H1 (cell line): ENCODE measurements around the gene CACFD1. TPM values are rescaled to one million over a fixed set of nuclear protein-coding genes. Genes with fewer than 3 reads are reported as not detected.

Source experiments
- CBX5 ChIP-seq: fragments of 300-800, 300-1000 bp; sonication (generic); IDR thresholded peaks from 2 replicates; pipeline ENCODE4 v1.7.1; 2016; ENCODE audit warnings: antibody characterized with exemption, low read length, low read depth
- GABPA ChIP-seq: IDR thresholded peaks from 2 replicates; pipeline ENCODE4 v1.6.1; 2011; ENCODE audit warnings: mild to moderate bottlenecking, low read length, moderate library complexity, borderline replicate concordance; ENCODE audit not compliant: insufficient read depth
- GTF2F1 ChIP-seq: IDR thresholded peaks from 2 replicates; pipeline ENCODE4 v1.6.1; 2012; ENCODE audit warnings: low read depth, low read length, improper control_type of control experiment, borderline replicate concordance
- JUND ChIP-seq: IDR thresholded peaks from 2 replicates; pipeline ENCODE4 v1.6.1; 2011; ENCODE audit warnings: mild to moderate bottlenecking, improper control_type of control experiment, low read length
- KDM4A ChIP-seq: IDR thresholded peaks from one replicate; pipeline ENCODE4 v1.7.1; 2012; ENCODE audit warnings: low read depth, mild to moderate bottlenecking, moderate library complexity, low read length, inconsistent platforms; ENCODE audit not compliant: severe bottlenecking
- RXRA ChIP-seq: IDR thresholded peaks from 2 replicates; pipeline ENCODE4 v1.6.1; 2011; ENCODE audit warnings: low read depth, mild to moderate bottlenecking, low read length, moderate library complexity; ENCODE audit not compliant: insufficient read depth
- SIN3A ChIP-seq, 2 experiments: IDR thresholded peaks in 1 of 2; conservative IDR thresholded peaks in 1 of 2; 2 replicates each; pipeline ENCODE4 v1.6.1; 2011 to 2012; ENCODE audit warnings: low read length in 2 of 2, improper control_type of control experiment in 1 of 2, low read depth in 1 of 2, mild to moderate bottlenecking in 1 of 2
- SP1 ChIP-seq: IDR thresholded peaks from 2 replicates; pipeline ENCODE4 v1.6.1; 2011; ENCODE audit warnings: low read depth, low read length
- SP2 ChIP-seq: IDR thresholded peaks from 2 replicates; pipeline ENCODE4 v1.6.1; 2012; ENCODE audit warnings: mild to moderate bottlenecking, low read length, inconsistent platforms
- TAF1 ChIP-seq: IDR thresholded peaks from 2 replicates; pipeline ENCODE4 v1.6.1; 2011; ENCODE audit warnings: mild to moderate bottlenecking, low read depth, low read length
- TAF7 ChIP-seq: optimal IDR thresholded peaks from 2 replicates; pipeline ENCODE3; 2011; ENCODE audit warnings: low read depth, mild to moderate bottlenecking, inconsistent platforms, low read length, moderate library complexity, borderline replicate concordance
- TBP ChIP-seq: IDR thresholded peaks from 2 replicates; pipeline ENCODE4 v1.6.1; 2011; ENCODE audit warnings: low read depth, low read length, improper control_type of control experiment
- TCF12 ChIP-seq: IDR thresholded peaks from 2 replicates; pipeline ENCODE4 v1.6.1; 2011; ENCODE audit warnings: low read depth, mild to moderate bottlenecking, low read length
- polyA plus RNA-seq, 7 experiments: library from polyadenylated mRNA; depleted of rRNA in 3 of 7; stranded (reverse) in 5 of 7; unstranded in 2 of 7; fragments of >200 nt in 5 of 7; fragments of 200-250 nt in 2 of 7; gene quantifications; 1 replicate in 5 of 7; 2 replicates in 1 of 7; 4 replicates in 1 of 7; pipeline versions ENCODE4 v1.2.1 to v1.2.3, GENCODE V29; 2011 to 2013; ENCODE audit warnings: missing spikeins in 2 of 7, mixed read lengths in 2 of 7
- total RNA-seq: library from RNA; stranded (reverse); fragmentation: NEBNext Ultra II Directional; extraction: Animal tissue kit (Norgen Biotek cat#: 25700); gene quantifications from 2 replicates; pipeline ENCODE4 v1.2.1, GENCODE V29; 2021
- TF ChIP-seq, protein P1 (sequence below), 3 experiments: IDR thresholded peaks; 1 replicate in 2 of 3; 2 replicates in 1 of 3; pipeline versions ENCODE4 v1.5.1 to v1.6.1; 2011; ENCODE audit warnings: low read length in 3 of 3, mild to moderate bottlenecking in 3 of 3, inconsistent platforms in 2 of 3, low read depth in 1 of 3, moderate library complexity in 1 of 3; ENCODE audit not compliant: insufficient read depth in 1 of 3; ENCODE audit errors: control extremely low read depth in 1 of 3

The CACFD1 gene
- total and polyA plus RNA-seq, 2 of the 8 experiments (the other 6 are each of a cell fraction or from before 2014, with no cell fraction given) = 13.4 to 15.5 TPM

DNA sequence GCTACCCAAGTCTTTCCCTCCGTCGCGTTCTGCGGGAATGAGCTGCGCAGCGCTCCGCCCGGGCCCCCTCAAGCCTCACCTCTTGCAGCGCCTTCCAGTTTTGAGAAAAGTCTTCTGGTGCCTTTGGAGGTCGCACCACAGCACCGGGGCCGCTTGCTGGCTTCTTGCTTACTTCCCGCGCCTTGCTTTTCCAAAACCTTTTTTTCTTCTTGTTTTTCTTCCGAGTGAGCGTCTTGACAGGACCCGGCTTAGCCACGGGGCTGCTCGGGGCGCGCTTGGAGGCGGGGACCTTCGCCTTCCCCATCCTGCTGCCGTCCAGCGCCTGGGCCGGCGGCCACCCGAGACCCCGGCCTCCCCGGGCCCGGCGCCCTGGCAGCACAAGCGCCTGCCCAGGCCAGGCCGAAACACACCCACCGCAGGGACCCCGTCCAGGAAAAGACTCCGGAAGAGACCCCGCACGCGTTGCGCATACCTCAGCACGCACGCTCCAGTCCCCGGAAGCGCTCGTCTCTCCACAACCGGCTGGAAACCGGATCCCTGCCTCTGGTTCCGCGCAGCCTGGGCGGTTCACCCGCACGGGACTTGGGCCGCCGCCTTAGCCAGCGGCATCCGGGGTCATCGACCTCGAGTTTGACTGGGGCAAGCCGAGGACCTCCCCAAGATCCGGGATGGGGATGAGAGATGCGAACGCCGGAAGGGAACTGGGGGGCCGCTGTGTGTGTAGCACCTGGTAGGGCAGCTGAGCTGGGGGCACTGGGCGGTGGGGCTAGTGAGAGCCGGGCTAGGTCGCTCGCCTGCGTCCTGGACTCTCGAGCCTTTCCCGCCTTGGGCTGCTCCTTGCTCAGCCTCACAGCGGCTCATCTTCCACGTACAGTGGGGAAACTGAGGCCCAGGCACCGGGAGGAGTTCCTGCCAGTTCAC is 42.0 kb upstream of the CACFD1 start, which contains the start of gene REXO4 (continued):
- TF ChIP-seq TAF1 (peak; percentile 83), GABPA (peak; percentile 99), TBP (peak; percentile 69; the same call in 1 of the 2 replicates), JUND (0 out of 2 replicates have a peak, but pooled peaks have one; percentile 29), KDM4A (peak; percentile 71), SIN3A (conservative IDR thresholded peaks at IDR 0.05 in 1 of 2, IDR thresholded peaks at IDR 0.05 in 1 of 2; ENCODE audit: low read depth in 1 of 2, low read length in 2 of 2) (peak; percentile 22 to 95; a peak in 2 of 4 replicates), SP1 (peak; percentile 60; the same call in 1 of the 2 replicates), RXRA (0 out of 2 replicates have a peak, but pooled peaks have one; percentile 82), SP2 (no peak), GTF2F1 (no peak), TCF12 (no peak), TAF7 (no peak), CBX5 (no peak)
- TF ChIP-seq, protein P1, sequence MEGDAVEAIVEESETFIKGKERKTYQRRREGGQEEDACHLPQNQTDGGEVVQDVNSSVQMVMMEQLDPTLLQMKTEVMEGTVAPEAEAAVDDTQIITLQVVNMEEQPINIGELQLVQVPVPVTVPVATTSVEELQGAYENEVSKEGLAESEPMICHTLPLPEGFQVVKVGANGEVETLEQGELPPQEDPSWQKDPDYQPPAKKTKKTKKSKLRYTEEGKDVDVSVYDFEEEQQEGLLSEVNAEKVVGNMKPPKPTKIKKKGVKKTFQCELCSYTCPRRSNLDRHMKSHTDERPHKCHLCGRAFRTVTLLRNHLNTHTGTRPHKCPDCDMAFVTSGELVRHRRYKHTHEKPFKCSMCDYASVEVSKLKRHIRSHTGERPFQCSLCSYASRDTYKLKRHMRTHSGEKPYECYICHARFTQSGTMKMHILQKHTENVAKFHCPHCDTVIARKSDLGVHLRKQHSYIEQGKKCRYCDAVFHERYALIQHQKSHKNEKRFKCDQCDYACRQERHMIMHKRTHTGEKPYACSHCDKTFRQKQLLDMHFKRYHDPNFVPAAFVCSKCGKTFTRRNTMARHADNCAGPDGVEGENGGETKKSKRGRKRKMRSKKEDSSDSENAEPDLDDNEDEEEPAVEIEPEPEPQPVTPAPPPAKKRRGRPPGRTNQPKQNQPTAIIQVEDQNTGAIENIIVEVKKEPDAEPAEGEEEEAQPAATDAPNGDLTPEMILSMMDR (IDR thresholded peaks at IDR 0.05; ENCODE audit: control extremely low read depth in 1 of 3, insufficient read depth in 1 of 3, low read depth in 1 of 3, low read length in 3 of 3) = no peak
